Anterior cingulate cortex (tissue), 58 donors: ENCODE data around the gene SBSN.

Source experiments
- DNase-seq, 58 donors: peaks; one replicate each; lab custom pipeline; 2025; lab: John Stamatoyannopoulos, UW

SBSN gene

GRCh38 chr19:35528218-35529038 is at the start of gene SBSN:
SBSN (minus strand) TSS chr19:35528311; CDS start chr19:35528281, 30 bp downstream.
- no peak for DNase-seq

GRCh38 chr19:35571406-35571965 is 43.4 kb upstream of the SBSN start:
- DNase-seq = no peak

- no peak for DNase-seq
These were observed 41.2 kb upstream of the SBSN start for GRCh38 chr19:35569281-35569781.

GRCh38 chr19:35566738-35567137 is 38.6 kb upstream of the SBSN start:
- DNase-seq = no peak

GRCh38 chr19:35565016-35565856 is 37.1 kb upstream of the SBSN start:
- DNase-seq = no peak

GRCh38 chr19:35563207-35563829 is 35.2 kb upstream of the SBSN start, which contains the start of gene ATP4A:
ATP4A (minus strand) TSS chr19:35563658; CDS start chr19:35563629, 29 bp downstream.
- no peak for DNase-seq

GRCh38 chr19:35562776-35563175 is 34.7 kb upstream of the SBSN start:
- no peak for DNase-seq

GRCh38 chr19:35562336-35562735 is 34.2 kb upstream of the SBSN start:
- no peak for DNase-seq

GRCh38 chr19:35561436-35561835 is 33.3 kb upstream of the SBSN start:
- no peak for DNase-seq

GRCh38 chr19:35560677-35561076 is 32.6 kb upstream of the SBSN start:
- no peak for DNase-seq

GRCh38 chr19:35560271-35560670 is 32.2 kb upstream of the SBSN start:
- DNase-seq = no peak

- no peak for DNase-seq
These were observed 31.7 kb upstream of the SBSN start for GRCh38 chr19:35559781-35560180.

GRCh38 chr19:35559281-35559659 is 31.2 kb upstream of the SBSN start:
- no peak for DNase-seq

- no peak for DNase-seq
These were observed 30.5 kb upstream of the SBSN start for GRCh38 chr19:35558400-35559280.

- DNase-seq = peak in 12 of 58 donors; percentile 4 to 67 (median 14)
These were observed 29.7 kb upstream of the SBSN start for GRCh38 chr19:35557539-35558399.

- DNase-seq = no peak
These were observed 28.9 kb upstream of the SBSN start for GRCh38 chr19:35556846-35557538.

GRCh38 chr19:35556025-35556590 is 28.0 kb upstream of the SBSN start:
- no peak for DNase-seq
